ENCODE results near the gene MCCC1.

MCCC1 gene

GRCh38 chr3:183099026-183099837 lies at the start of gene MCCC1 (continued):
- no peak for TF ChIP-seq ZNF148 (tag by site-specific recombination; IDR thresholded peaks at IDR 0.05; ENCODE audit: borderline replicate concordance)
- TF ChIP-seq ZNF394 (tag by site-specific recombination; IDR thresholded peaks at IDR 0.05; ENCODE audit: borderline replicate concordance): peak; percentile 71; the same call in 1 of the 2 replicates
- no peak; the same call in 1 of the 2 replicates for TF ChIP-seq ZNF792 (tag by site-specific recombination; IDR thresholded peaks at IDR 0.05)
- no peak for TF ChIP-seq ZNF704 (tag by site-specific recombination; IDR thresholded peaks at IDR 0.05)
- TF ChIP-seq, protein P1, sequence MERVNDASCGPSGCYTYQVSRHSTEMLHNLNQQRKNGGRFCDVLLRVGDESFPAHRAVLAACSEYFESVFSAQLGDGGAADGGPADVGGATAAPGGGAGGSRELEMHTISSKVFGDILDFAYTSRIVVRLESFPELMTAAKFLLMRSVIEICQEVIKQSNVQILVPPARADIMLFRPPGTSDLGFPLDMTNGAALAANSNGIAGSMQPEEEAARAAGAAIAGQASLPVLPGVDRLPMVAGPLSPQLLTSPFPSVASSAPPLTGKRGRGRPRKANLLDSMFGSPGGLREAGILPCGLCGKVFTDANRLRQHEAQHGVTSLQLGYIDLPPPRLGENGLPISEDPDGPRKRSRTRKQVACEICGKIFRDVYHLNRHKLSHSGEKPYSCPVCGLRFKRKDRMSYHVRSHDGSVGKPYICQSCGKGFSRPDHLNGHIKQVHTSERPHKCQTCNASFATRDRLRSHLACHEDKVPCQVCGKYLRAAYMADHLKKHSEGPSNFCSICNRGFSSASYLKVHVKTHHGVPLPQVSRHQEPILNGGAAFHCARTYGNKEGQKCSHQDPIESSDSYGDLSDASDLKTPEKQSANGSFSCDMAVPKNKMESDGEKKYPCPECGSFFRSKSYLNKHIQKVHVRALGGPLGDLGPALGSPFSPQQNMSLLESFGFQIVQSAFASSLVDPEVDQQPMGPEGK (tag by site-specific recombination; IDR thresholded peaks at IDR 0.05): peak; percentile 91
- TF ChIP-seq, protein P2, sequence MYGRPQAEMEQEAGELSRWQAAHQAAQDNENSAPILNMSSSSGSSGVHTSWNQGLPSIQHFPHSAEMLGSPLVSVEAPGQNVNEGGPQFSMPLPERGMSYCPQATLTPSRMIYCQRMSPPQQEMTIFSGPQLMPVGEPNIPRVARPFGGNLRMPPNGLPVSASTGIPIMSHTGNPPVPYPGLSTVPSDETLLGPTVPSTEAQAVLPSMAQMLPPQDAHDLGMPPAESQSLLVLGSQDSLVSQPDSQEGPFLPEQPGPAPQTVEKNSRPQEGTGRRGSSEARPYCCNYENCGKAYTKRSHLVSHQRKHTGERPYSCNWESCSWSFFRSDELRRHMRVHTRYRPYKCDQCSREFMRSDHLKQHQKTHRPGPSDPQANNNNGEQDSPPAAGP (tag by site-specific recombination; IDR thresholded peaks at IDR 0.05): peak; percentile 70
- peak; percentile 64 for TF ChIP-seq ZNF335 (tag by site-specific recombination; conservative IDR thresholded peaks at IDR 0.05)
- TF ChIP-seq PRDM1 (tag by site-specific recombination; IDR thresholded peaks at IDR 0.05): peak; percentile 79
- TF ChIP-seq SETDB1 (IDR thresholded peaks at IDR 0.05; ENCODE audit: insufficient read length, low read length): peak; percentile 29
- no peak for TF ChIP-seq ZNF169 (tag by site-specific recombination; IDR thresholded peaks at IDR 0.05)
- TF ChIP-seq ZNF585B (tag by site-specific recombination; IDR thresholded peaks at IDR 0.05): no peak
- no peak for TF ChIP-seq ZNF791 (tag by site-specific recombination; IDR thresholded peaks at IDR 0.05)
- no peak for TF ChIP-seq ZNF776 (tag by site-specific recombination; IDR thresholded peaks at IDR 0.05; ENCODE audit: borderline replicate concordance)
- TF ChIP-seq ZXDB (tag by site-specific recombination; IDR thresholded peaks at IDR 0.05): peak; percentile 58
- TF ChIP-seq ZNF843 (tag by site-specific recombination; IDR thresholded peaks at IDR 0.05): no peak
- no peak for TF ChIP-seq ZNF48 (tag by site-specific recombination; IDR thresholded peaks at IDR 0.05)
- TF ChIP-seq, protein P3, sequence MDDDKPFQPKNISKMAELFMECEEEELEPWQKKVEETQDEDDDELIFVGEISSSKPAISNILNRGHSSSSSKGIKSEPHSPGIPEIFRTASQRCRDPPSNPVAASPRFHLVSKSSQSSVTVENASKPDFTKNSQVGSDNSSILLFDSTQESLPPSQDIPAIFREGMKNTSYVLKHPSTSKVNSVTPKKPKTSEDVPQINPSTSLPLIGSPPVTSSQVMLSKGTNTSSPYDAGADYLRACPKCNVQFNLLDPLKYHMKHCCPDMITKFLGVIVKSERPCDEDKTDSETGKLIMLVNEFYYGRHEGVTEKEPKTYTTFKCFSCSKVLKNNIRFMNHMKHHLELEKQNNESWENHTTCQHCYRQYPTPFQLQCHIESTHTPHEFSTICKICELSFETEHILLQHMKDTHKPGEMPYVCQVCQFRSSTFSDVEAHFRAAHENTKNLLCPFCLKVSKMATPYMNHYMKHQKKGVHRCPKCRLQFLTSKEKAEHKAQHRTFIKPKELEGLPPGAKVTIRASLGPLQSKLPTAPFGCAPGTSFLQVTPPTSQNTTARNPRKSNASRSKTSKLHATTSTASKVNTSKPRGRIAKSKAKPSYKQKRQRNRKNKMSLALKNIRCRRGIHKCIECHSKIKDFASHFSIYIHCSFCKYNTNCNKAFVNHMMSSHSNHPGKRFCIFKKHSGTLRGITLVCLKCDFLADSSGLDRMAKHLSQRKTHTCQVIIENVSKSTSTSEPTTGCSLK (tag by site-specific recombination; IDR thresholded peaks at IDR 0.05): no peak
- TF ChIP-seq ZNF837 (tag by site-specific recombination; IDR thresholded peaks at IDR 0.05): no peak
- no peak for TF ChIP-seq ZNF274 (IDR thresholded peaks at IDR 0.05; ENCODE audit: low read length)
- TF ChIP-seq ZNF274 (tag by site-specific recombination; IDR thresholded peaks at IDR 0.05; ENCODE audit: borderline replicate concordance): no peak
- peak; percentile 68 for TF ChIP-seq SP7 (tag by site-specific recombination; IDR thresholded peaks at IDR 0.05)
- no peak for TF ChIP-seq ZNF830 (tag by site-specific recombination; IDR thresholded peaks at IDR 0.05; ENCODE audit: low read depth)
- TF ChIP-seq ZNF37A (tag by site-specific recombination; IDR thresholded peaks at IDR 0.05): no peak
- TF ChIP-seq ZNF670 (tag by site-specific recombination; IDR thresholded peaks at IDR 0.05; ENCODE audit: low read depth): no peak
- no peak for TF ChIP-seq ZBTB7A (tag by site-specific recombination; IDR thresholded peaks at IDR 0.05; ENCODE audit: low read depth)
- TF ChIP-seq ZNF23 (tag by site-specific recombination; IDR thresholded peaks at IDR 0.05; ENCODE audit: borderline replicate concordance): no peak
- TF ChIP-seq ZNF24 (tag by site-specific recombination; IDR thresholded peaks at IDR 0.05): no peak
- TF ChIP-seq, protein P4, sequence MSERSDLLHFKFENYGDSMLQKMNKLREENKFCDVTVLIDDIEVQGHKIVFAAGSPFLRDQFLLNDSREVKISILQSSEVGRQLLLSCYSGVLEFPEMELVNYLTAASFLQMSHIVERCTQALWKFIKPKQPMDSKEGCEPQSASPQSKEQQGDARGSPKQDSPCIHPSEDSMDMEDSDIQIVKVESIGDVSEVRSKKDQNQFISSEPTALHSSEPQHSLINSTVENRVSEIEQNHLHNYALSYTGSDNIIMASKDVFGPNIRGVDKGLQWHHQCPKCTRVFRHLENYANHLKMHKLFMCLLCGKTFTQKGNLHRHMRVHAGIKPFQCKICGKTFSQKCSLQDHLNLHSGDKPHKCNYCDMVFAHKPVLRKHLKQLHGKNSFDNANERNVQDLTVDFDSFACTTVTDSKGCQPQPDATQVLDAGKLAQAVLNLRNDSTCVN (tag by site-specific recombination; optimal IDR thresholded peaks at IDR 0.05): peak; percentile 80
- no peak for TF ChIP-seq ZNF561 (tag by site-specific recombination; IDR thresholded peaks at IDR 0.05; ENCODE audit: borderline replicate concordance)
- peak; percentile 76; the same call in 1 of the 2 replicates for TF ChIP-seq KLF8 (tag by site-specific recombination; IDR thresholded peaks at IDR 0.05)
